Kasumi-1 (cell line): ENCODE data around the gene SLC25A31.

Experiments
- DNase-seq, 2 experiments: peaks; one replicate each; lab custom pipeline; 2025; lab: John Stamatoyannopoulos, UW

The SLC25A31 gene

GRCh38 chr4:127778102-127778501 lies 47.9 kb downstream of the SLC25A31 start:
- no peak for DNase-seq

- DNase-seq: no peak
Measured at GRCh38 chr4:127780598-127780997, 50.4 kb downstream of the SLC25A31 start.

GRCh38 chr4:127781300-127782024 lies 51.3 kb downstream of the SLC25A31 start:
- DNase-seq: no peak

- DNase-seq: peak; percentile 82
Measured at GRCh38 chr4:127782025-127782274, 51.8 kb downstream of the SLC25A31 start.

GRCh38 chr4:127782275-127783025 lies 52.2 kb downstream of the SLC25A31 start, which contains the start of gene HSPA4L:
Gene HSPA4L, plus strand, starts transcription at chr4:127782322. Its CDS starts 229 bp downstream, at chr4:127782551.
- peak; percentile 61 for DNase-seq

GRCh38 chr4:127783026-127783769 lies 53.0 kb downstream of the SLC25A31 start:
- peak; percentile 38 to 55 for DNase-seq

GRCh38 chr4:127783955-127784770 lies 54.0 kb downstream of the SLC25A31 start:
- DNase-seq: peak in 1 of 2 experiments; percentile 26

- peak; percentile 52 to 75 for DNase-seq
Measured at GRCh38 chr4:127788517-127788916, 58.3 kb downstream of the SLC25A31 start.

- DNase-seq: no peak
Measured at GRCh38 chr4:127791391-127791790, 61.2 kb downstream of the SLC25A31 start.

- DNase-seq: no peak
Measured at GRCh38 chr4:127793528-127793927, 63.3 kb downstream of the SLC25A31 start.

- no peak for DNase-seq
Measured at GRCh38 chr4:127799711-127800110, 69.5 kb downstream of the SLC25A31 start.

GRCh38 chr4:127809173-127809800 lies 79.1 kb downstream of the SLC25A31 start:
- DNase-seq: no peak

- no peak for DNase-seq
Measured at GRCh38 chr4:127810551-127810950, 80.4 kb downstream of the SLC25A31 start.

- no peak for DNase-seq
Measured at GRCh38 chr4:127822430-127822829, 92.2 kb downstream of the SLC25A31 start.
